ENCODE data around the gene FOXN4.

DNA sequence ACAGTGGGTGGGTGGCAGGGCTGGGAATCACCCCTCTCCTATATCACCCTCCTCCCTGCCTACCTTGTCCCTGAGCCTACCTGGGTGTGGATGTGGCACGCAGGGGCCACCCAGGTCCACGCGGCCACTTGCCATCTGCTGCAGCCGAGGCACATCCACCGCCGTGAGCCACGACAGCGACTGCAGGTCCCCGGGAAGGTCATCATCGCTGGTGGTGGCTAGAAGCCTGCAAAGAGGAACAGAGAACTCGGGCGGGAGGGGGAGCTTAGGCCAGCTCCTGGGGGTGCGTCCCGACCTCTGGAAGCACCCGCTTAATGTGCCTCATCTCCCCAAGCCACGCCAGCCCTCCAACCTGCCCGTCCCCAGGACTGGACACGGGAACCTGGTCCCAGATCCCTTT is 19.0 kb downstream of the FOXN4 start:
- TF ChIP-seq, protein P1, sequence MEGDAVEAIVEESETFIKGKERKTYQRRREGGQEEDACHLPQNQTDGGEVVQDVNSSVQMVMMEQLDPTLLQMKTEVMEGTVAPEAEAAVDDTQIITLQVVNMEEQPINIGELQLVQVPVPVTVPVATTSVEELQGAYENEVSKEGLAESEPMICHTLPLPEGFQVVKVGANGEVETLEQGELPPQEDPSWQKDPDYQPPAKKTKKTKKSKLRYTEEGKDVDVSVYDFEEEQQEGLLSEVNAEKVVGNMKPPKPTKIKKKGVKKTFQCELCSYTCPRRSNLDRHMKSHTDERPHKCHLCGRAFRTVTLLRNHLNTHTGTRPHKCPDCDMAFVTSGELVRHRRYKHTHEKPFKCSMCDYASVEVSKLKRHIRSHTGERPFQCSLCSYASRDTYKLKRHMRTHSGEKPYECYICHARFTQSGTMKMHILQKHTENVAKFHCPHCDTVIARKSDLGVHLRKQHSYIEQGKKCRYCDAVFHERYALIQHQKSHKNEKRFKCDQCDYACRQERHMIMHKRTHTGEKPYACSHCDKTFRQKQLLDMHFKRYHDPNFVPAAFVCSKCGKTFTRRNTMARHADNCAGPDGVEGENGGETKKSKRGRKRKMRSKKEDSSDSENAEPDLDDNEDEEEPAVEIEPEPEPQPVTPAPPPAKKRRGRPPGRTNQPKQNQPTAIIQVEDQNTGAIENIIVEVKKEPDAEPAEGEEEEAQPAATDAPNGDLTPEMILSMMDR (IDR thresholded peaks at IDR 0.05; ENCODE audit: insufficient read depth, low read length, poor library complexity, severe bottlenecking), result no peak
- no peak for TF ChIP-seq EZH2phosphoT487 (conservative IDR thresholded peaks at IDR 0.05; ENCODE audit: low read length)
